ENCODE measurements around the gene ARHGAP31.
"Not testable (repeated sequence)": the region's sequence is repeated elsewhere in the genome, so short reads cannot be mapped to it uniquely, and the experiment has no call there.

Gene ARHGAP31

GRCh38 chr3:119293871-119294695 is at the start of gene ARHGAP31:
TSS of gene ARHGAP31 (plus strand) at chr3:119294383. CDS start at chr3:119294905, 522 bp downstream.
- peak; percentile 72 for DNase-seq

- DNase-seq: peak; percentile 11
These were observed 48.4 kb upstream of the ARHGAP31 start for GRCh38 chr3:119245778-119246177.

GRCh38 chr3:119255214-119255613 is 39.0 kb upstream of the ARHGAP31 start:
- no peak for DNase-seq

- no peak for DNase-seq
These were observed 37.1 kb upstream of the ARHGAP31 start for GRCh38 chr3:119257111-119257510.

GRCh38 chr3:119257654-119258410 is 36.4 kb upstream of the ARHGAP31 start:
- DNase-seq: peak; percentile 50

- no peak for DNase-seq
These were observed 35.3 kb upstream of the ARHGAP31 start for GRCh38 chr3:119258915-119259314.

GRCh38 chr3:119259821-119260220 is 34.4 kb upstream of the ARHGAP31 start:
- DNase-seq: no peak

GRCh38 chr3:119261055-119261454 is 33.1 kb upstream of the ARHGAP31 start:
- DNase-seq: no peak

GRCh38 chr3:119270212-119270611 is 24.0 kb upstream of the ARHGAP31 start:
- not testable (repeated sequence) for DNase-seq

GRCh38 chr3:119276680-119277079 is 17.5 kb upstream of the ARHGAP31 start:
- DNase-seq: no peak

- DNase-seq: no peak
These were observed 15.1 kb upstream of the ARHGAP31 start for GRCh38 chr3:119279101-119279554.

- no peak for DNase-seq
These were observed 14.5 kb upstream of the ARHGAP31 start for GRCh38 chr3:119279584-119280243.

GRCh38 chr3:119288669-119289403 is 5.3 kb upstream of the ARHGAP31 start:
- DNase-seq: no peak

- no peak for DNase-seq
These were observed 4.8 kb upstream of the ARHGAP31 start for GRCh38 chr3:119289404-119289770.

- no peak for DNase-seq
These were observed 3.6 kb upstream of the ARHGAP31 start for GRCh38 chr3:119290613-119291012.

- no peak for DNase-seq
These were observed 3.0 kb upstream of the ARHGAP31 start for GRCh38 chr3:119291062-119291700.

- no peak for DNase-seq
These were observed 1.5 kb upstream of the ARHGAP31 start for GRCh38 chr3:119292666-119293065.

GRCh38 chr3:119293105-119293870 is 895 bp upstream of the ARHGAP31 start:
- DNase-seq: no peak

- peak; percentile 48 for DNase-seq
These were observed 801 bp downstream of the ARHGAP31 start for GRCh38 chr3:119294696-119295671.
